Measurements from ENCODE around the gene MAST4. TPM values are rescaled to one million over a fixed set of nuclear protein-coding genes. Genes with fewer than 3 reads are reported as not detected.

The MAST4 gene
- total and polyA plus RNA-seq, 2 of the 13 experiments (the other 11 are each of a cell fraction or from before 2014, with no cell fraction given): 3.4 to 3.7 TPM

DNA sequence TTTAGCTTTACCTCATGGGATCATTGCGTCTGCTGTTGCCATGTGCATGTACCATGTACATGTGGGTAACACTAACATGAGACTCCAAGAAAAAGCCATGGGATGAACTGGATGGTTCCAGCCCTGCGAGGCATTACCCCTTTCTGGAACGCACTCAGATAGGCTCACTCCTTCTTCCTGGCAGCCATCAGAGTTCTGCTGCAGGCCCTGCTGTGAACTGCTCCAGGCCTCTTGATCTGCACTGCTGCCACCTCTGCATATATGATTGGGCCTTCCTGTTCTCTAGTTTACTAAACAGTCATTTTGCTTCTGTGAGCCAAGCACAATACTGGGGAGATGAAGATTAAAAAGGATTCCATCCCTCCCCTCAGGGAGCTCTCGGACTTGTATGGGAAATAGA, 379.9 kb downstream of the MAST4 start:
- 77% methylated on average over 4 of the region's 4 CpGs for WGBS (ENCODE audit: low lambda C conversion rate)
- in situ Hi-C loops (cut with HindIII; ENCODE audit: extremely low pct_ligation_motif_present, low pct_unique_long_range_greater_than_20kb): no loop called here
- FAIRE-seq: no peak
- no peaks in the 10 kb centered on the region for H3K4me1 ChIP-seq (ENCODE audit: insufficient read depth, low read length)
- no peaks in the 10 kb centered on the region for H3K36me3 ChIP-seq (replicated peaks in 1 of 2; ENCODE audit: control insufficient read depth in 1 of 2, insufficient read depth in 2 of 2, low read length in 2 of 2)
- ChIA-PET CTCF (ENCODE audit: low intra/inter-chr PET ratio, low total read pairs) (no interaction called here), POLR2A (no interaction called here)
- no peak overlapping the region for H2AFZ ChIP-seq (ENCODE audit: low read length)
- H3K9me3 ChIP-seq (ENCODE audit: low read length): no peaks in the 10 kb centered on the region
- H3K9ac ChIP-seq (ENCODE audit: insufficient read depth, low read depth, low read length): no peak overlapping the region
- ATAC-seq: no peak
- DNase-seq (ENCODE audit: low spot score): no peak
- no peak overlapping the region for H3K27ac ChIP-seq (ENCODE audit: extremely low read length, insufficient read depth, low read length)
- TF ChIP-seq, protein P1, sequence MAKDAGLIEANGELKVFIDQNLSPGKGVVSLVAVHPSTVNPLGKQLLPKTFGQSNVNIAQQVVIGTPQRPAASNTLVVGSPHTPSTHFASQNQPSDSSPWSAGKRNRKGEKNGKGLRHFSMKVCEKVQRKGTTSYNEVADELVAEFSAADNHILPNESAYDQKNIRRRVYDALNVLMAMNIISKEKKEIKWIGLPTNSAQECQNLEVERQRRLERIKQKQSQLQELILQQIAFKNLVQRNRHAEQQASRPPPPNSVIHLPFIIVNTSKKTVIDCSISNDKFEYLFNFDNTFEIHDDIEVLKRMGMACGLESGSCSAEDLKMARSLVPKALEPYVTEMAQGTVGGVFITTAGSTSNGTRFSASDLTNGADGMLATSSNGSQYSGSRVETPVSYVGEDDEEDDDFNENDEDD (CRISPR knock-in tag; IDR thresholded peaks at IDR 0.05; ENCODE audit: borderline replicate concordance): no peak
- TF ChIP-seq MNT (IDR thresholded peaks at IDR 0.05): peak; percentile 42
- no peak overlapping the region for H3K4me2 ChIP-seq (ENCODE audit: low read depth, low read length)
- 0 out of 5 replicates have a peak, but pooled peaks cover 0 to 7% of the 10 kb centered on the region in 2 experiments for H3K27me3 ChIP-seq (ENCODE audit: control insufficient read depth in 1 of 2, insufficient read depth in 2 of 2, low read length in 2 of 2)
- H3K79me2 ChIP-seq (ENCODE audit: insufficient read depth, low read length): no peaks in the 10 kb centered on the region
- no peak overlapping the region for H3K4me3 ChIP-seq (replicated peaks in 1 of 3; ENCODE audit: insufficient read depth in 1 of 3, low read depth in 2 of 3, low read length in 3 of 3)
- intact Hi-C loops (cut with micrococcal nuclease; ENCODE audit: unreplicated experiment): no loop called here
- H4K20me1 ChIP-seq (ENCODE audit: insufficient read depth, low read length): no peaks in the 10 kb centered on the region
- BruUV-seq (replicated peaks): no TSS peak

DNA sequence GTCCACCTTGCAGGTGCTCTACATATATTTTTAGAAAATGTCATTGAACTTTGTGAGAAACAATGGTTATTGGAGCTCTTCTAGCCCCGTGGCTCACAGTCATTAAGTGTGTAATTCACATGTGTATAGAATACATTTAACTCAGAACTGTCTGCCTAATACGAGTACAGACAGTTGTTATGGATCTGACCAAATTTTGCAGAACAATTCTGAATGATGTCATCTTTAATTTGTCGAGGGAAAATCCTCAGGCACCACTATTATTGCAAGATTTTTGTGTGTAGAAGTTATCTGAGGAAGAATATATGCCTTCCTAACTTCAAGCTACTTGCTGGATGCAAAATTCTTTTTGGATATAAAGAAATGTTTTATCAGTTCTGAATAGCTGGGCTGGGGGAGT, 383.5 kb downstream of the MAST4 start:
- POLR2A ChIA-PET: no interaction called here
- H4K20me1 ChIP-seq (ENCODE audit: insufficient read depth, low read length): no peaks in the 10 kb centered on the region
- no peak overlapping the region for H3K4me3 ChIP-seq (replicated peaks in 1 of 3; ENCODE audit: insufficient read depth in 1 of 3, low read depth in 2 of 3, low read length in 3 of 3)
- peaks cover 0 to 4% of the 10 kb centered on the region in 2 experiments; a peak in 1 of 5 replicates for H3K27me3 ChIP-seq (ENCODE audit: control insufficient read depth in 1 of 2, insufficient read depth in 2 of 2, low read length in 2 of 2)
- no peak overlapping the region for H3K27ac ChIP-seq (ENCODE audit: extremely low read length, insufficient read depth, low read length)
- 10% methylated on average over 3 of the region's 3 CpGs for WGBS (ENCODE audit: low lambda C conversion rate)
- no peak for FAIRE-seq
- H3K4me2 ChIP-seq (ENCODE audit: low read depth, low read length): no peak overlapping the region
- no peaks in the 10 kb centered on the region for H3K4me1 ChIP-seq (ENCODE audit: insufficient read depth, low read length)
- no TSS peak for BruUV-seq (replicated peaks)
- no peak for DNase-seq (ENCODE audit: low spot score)
- H3K36me3 ChIP-seq (replicated peaks in 1 of 2; ENCODE audit: control insufficient read depth in 1 of 2, insufficient read depth in 2 of 2, low read length in 2 of 2): no peaks in the 10 kb centered on the region
- H3K79me2 ChIP-seq (ENCODE audit: insufficient read depth, low read length): no peaks in the 10 kb centered on the region
- CTCF ChIA-PET (ENCODE audit: low intra/inter-chr PET ratio, low total read pairs): no interaction called here
- no peak for ATAC-seq
- H3K9me3 ChIP-seq (ENCODE audit: low read length): no peaks in the 10 kb centered on the region
- in situ Hi-C loops (cut with HindIII; ENCODE audit: extremely low pct_ligation_motif_present, low pct_unique_long_range_greater_than_20kb) (loop anchor here (10.0 kb wide), 1 partner anchor 225 kb away; no protein-coding TSS in a partner anchor), intact Hi-C loops (cut with micrococcal nuclease; ENCODE audit: unreplicated experiment) (no loop called here)
- no peak overlapping the region for H3K9ac ChIP-seq (ENCODE audit: insufficient read depth, low read depth, low read length)
- H2AFZ ChIP-seq (ENCODE audit: low read length): no peak overlapping the region
- TF ChIP-seq ZNF446 (CRISPR knock-in tag; IDR thresholded peaks at IDR 0.05) (no peak), PHF5A (CRISPR knock-in tag; IDR thresholded peaks at IDR 0.05; ENCODE audit: low read depth, unreplicated experiment) (no peak), ISX (CRISPR knock-in tag; conservative IDR thresholded peaks at IDR 0.05) (no peak), MLXIP (CRISPR knock-in tag; IDR thresholded peaks at IDR 0.05; ENCODE audit: borderline replicate concordance) (no peak), FIP1L1 (IDR thresholded peaks at IDR 0.05; ENCODE audit: borderline replicate concordance, insufficient read depth, low read depth, low read length) (no peak)
- TF ChIP-seq, protein P2, sequence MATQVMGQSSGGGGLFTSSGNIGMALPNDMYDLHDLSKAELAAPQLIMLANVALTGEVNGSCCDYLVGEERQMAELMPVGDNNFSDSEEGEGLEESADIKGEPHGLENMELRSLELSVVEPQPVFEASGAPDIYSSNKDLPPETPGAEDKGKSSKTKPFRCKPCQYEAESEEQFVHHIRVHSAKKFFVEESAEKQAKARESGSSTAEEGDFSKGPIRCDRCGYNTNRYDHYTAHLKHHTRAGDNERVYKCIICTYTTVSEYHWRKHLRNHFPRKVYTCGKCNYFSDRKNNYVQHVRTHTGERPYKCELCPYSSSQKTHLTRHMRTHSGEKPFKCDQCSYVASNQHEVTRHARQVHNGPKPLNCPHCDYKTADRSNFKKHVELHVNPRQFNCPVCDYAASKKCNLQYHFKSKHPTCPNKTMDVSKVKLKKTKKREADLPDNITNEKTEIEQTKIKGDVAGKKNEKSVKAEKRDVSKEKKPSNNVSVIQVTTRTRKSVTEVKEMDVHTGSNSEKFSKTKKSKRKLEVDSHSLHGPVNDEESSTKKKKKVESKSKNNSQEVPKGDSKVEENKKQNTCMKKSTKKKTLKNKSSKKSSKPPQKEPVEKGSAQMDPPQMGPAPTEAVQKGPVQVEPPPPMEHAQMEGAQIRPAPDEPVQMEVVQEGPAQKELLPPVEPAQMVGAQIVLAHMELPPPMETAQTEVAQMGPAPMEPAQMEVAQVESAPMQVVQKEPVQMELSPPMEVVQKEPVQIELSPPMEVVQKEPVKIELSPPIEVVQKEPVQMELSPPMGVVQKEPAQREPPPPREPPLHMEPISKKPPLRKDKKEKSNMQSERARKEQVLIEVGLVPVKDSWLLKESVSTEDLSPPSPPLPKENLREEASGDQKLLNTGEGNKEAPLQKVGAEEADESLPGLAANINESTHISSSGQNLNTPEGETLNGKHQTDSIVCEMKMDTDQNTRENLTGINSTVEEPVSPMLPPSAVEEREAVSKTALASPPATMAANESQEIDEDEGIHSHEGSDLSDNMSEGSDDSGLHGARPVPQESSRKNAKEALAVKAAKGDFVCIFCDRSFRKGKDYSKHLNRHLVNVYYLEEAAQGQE (IDR thresholded peaks at IDR 0.05; ENCODE audit: borderline replicate concordance in 1 of 2, low read depth in 1 of 2, low read length in 2 of 2): no peak

All from HepG2 (cell line).